ENCODE results near the gene ZFP36L2.

GRCh38 chr2:43184339-43184895, 42.0 kb downstream of the ZFP36L2 start:
- no peak for TF ChIP-seq POLR2A (IDR thresholded peaks at IDR 0.05)
- no peak for TF ChIP-seq CTCF (IDR thresholded peaks at IDR 0.05)
- TF ChIP-seq POLR2AphosphoS5 (IDR thresholded peaks at IDR 0.05; ENCODE audit: insufficient read depth in 1 of 2, low read depth in 1 of 2): no peak

All from vagina (tissue), 2 donors.